BE2C (cell line): Measurements from ENCODE around the gene PLEKHA1.

Source experiments
- DNase-seq: peaks from one replicate; pipeline ENCODE4 v3.0.0-alpha.2; 2020
- H3K27me3 ChIP-seq: fragments of 250-450 bp; sonication (Bioruptor Pico); 2 replicates; pipeline ENCODE4 v1.5.1; 2020; ENCODE audit warnings: mild to moderate bottlenecking
- H3K36me3 ChIP-seq: fragments of 250-450 bp; sonication (Bioruptor Pico); 2 replicates; pipeline ENCODE4 v1.5.1; 2020; ENCODE audit warnings: mild to moderate bottlenecking
- H3K4me1 ChIP-seq: fragments of 250-450 bp; sonication (Bioruptor Pico); 2 replicates; pipeline ENCODE4 v1.5.1; 2020
- H3K4me3 ChIP-seq: 2 replicates; pipeline ENCODE4 v1.5.1; 2011; ENCODE audit warnings: low read depth, low read length
- H3K9me3 ChIP-seq: fragments of 250-450 bp; sonication (Bioruptor Pico); 2 replicates; pipeline ENCODE4 v1.5.1; 2020
- CTCF ChIP-seq: IDR thresholded peaks from 2 replicates; pipeline ENCODE4 v1.5.1; 2012; ENCODE audit warnings: mild to moderate bottlenecking, low read depth, low read length

The PLEKHA1 gene

GRCh38 chr10:122461729-122462532, 87.4 kb downstream of the PLEKHA1 start:
- no peaks in the 10 kb centered on the region for H3K4me1 ChIP-seq

GRCh38 chr10:122462533-122463465, 88.3 kb downstream of the PLEKHA1 start:
- H3K27me3 ChIP-seq = peaks cover 82% of the 10 kb centered on the region
- no peak for DNase-seq
- TF ChIP-seq CTCF = no peak
- H3K4me1 ChIP-seq = no peaks in the 10 kb centered on the region
- H3K9me3 ChIP-seq = no peaks in the 10 kb centered on the region
- H3K4me3 ChIP-seq = peak overlapping the region; percentile 31
- H3K36me3 ChIP-seq = no peaks in the 10 kb centered on the region

More at GRCh38 chr10:122461729-122462532, 87.4 kb downstream of the PLEKHA1 start:
- H3K4me3 ChIP-seq = peak overlapping the region; percentile 31
- no peaks in the 10 kb centered on the region for H3K36me3 ChIP-seq
- TF ChIP-seq CTCF = no peak
- H3K9me3 ChIP-seq = no peaks in the 10 kb centered on the region
- no peak for DNase-seq
- H3K27me3 ChIP-seq = peaks cover 84% of the 10 kb centered on the region

- Histone ChIP-seq H3K9me3 (no peaks in the 10 kb centered on the region), H3K36me3 (no peaks in the 10 kb centered on the region), H3K27me3 (peaks cover 82% of the 10 kb centered on the region), H3K4me1 (no peaks in the 10 kb centered on the region), H3K4me3 (no peak overlapping the region)
- DNase-seq = no peak
- TF ChIP-seq CTCF = no peak
These were observed 89.2 kb downstream of the PLEKHA1 start for GRCh38 chr10:122463466-122464249.

GRCh38 chr10:122464250-122464510, 89.7 kb downstream of the PLEKHA1 start:
- Histone ChIP-seq H3K4me3 (no peak overlapping the region), H3K27me3 (peaks cover 77% of the 10 kb centered on the region)

GRCh38 chr10:122464586-122464985, 90.1 kb downstream of the PLEKHA1 start:
- Histone ChIP-seq H3K4me3 (no peak overlapping the region), H3K27me3 (peaks cover 77% of the 10 kb centered on the region), H3K4me1 (no peaks in the 10 kb centered on the region), H3K36me3 (no peaks in the 10 kb centered on the region), H3K9me3 (no peaks in the 10 kb centered on the region)
- DNase-seq = no peak
- no peak for TF ChIP-seq CTCF

More at GRCh38 chr10:122464250-122464510, 89.7 kb downstream of the PLEKHA1 start:
- H3K4me1 ChIP-seq = no peaks in the 10 kb centered on the region
- no peak for DNase-seq
- TF ChIP-seq CTCF = no peak
- H3K36me3 ChIP-seq = no peaks in the 10 kb centered on the region
- H3K9me3 ChIP-seq = no peaks in the 10 kb centered on the region
